H1 (cell line): Measurements from ENCODE around the gene UBR7. TPM values are rescaled to one million over a fixed set of nuclear protein-coding genes. Genes with fewer than 3 reads are reported as not detected.

Source experiments
- CHD7 ChIP-seq: fragments of 300-600 bp; sonication (generic); IDR thresholded peaks from 2 replicates; pipeline ENCODE4 v1.7.1; 2012; ENCODE audit warnings: low read length, moderate library complexity, mild to moderate bottlenecking, inconsistent platforms; ENCODE audit not compliant: insufficient replicate concordance
- KDM5A ChIP-seq: fragments of 200-600 bp; IDR thresholded peaks from 2 replicates; pipeline ENCODE4 v1.7.1; 2012; ENCODE audit warnings: mild to moderate bottlenecking, low read length, inconsistent platforms, mixed read lengths
- polyA plus RNA-seq, 7 experiments: library from polyadenylated mRNA; depleted of rRNA in 3 of 7; stranded (reverse) in 5 of 7; unstranded in 2 of 7; fragments of >200 nt in 5 of 7; fragments of 200-250 nt in 2 of 7; gene quantifications; 1 replicate in 5 of 7; 2 replicates in 1 of 7; 4 replicates in 1 of 7; pipeline versions ENCODE4 v1.2.1 to v1.2.3, GENCODE V29; 2011 to 2013; ENCODE audit warnings: missing spikeins in 2 of 7, mixed read lengths in 2 of 7
- total RNA-seq: library from RNA; stranded (reverse); fragmentation: NEBNext Ultra II Directional; extraction: Animal tissue kit (Norgen Biotek cat#: 25700); gene quantifications from 2 replicates; pipeline ENCODE4 v1.2.1, GENCODE V29; 2021

The UBR7 gene
- total and polyA plus RNA-seq, 2 of the 8 experiments (the other 6 are each of a cell fraction or from before 2014, with no cell fraction given): 20.1 to 28.4 TPM

GRCh38 chr14:93228550-93228949 lies 21.5 kb downstream of the UBR7 start (continued):
- no peak for TF ChIP-seq CHD7
- TF ChIP-seq KDM5A: no peak
